Prostate gland (tissue), 2 donors: ENCODE data around the gene MICU1.

Experiments used
- CTCF ChIP-seq, 4 experiments: fragments of 200-600 bp in 2 of 4; fragments of 450-650 bp in 2 of 4; sonication (generic) in 2 of 4; IDR thresholded peaks; 1 replicate in 3 of 4; 2 replicates in 1 of 4; pipeline ENCODE4 v1.5.1; 2016 to 2019; ENCODE audit warnings: antibody characterized with exemption in 4 of 4, mild to moderate bottlenecking in 2 of 4, moderate library complexity in 2 of 4
- POLR2A ChIP-seq: fragments of 450-650 bp; IDR thresholded peaks from one replicate; pipeline ENCODE4 v1.6.1; 2016; ENCODE audit warnings: antibody characterized with exemption, mild to moderate bottlenecking
- POLR2AphosphoS5 ChIP-seq: sonication (generic); formaldehyde crosslinking; IDR thresholded peaks from one replicate; pipeline ENCODE4 v1.6.1; 2017; ENCODE audit warnings: antibody characterized with exemption

GRCh38 chr10:72455889-72456595, 169.8 kb downstream of the MICU1 start:
- TF ChIP-seq CTCF (IDR thresholded peaks at IDR 0.05): no peak
- no peak for TF ChIP-seq POLR2A
- no peak for TF ChIP-seq POLR2AphosphoS5
